Activated T-cell treated with anti-CD3 and anti-CD28 coated beads, Interleukin-2, amount 50 U/mL, for 72 hours (primary cell): ENCODE measurements around the gene SIX1. TPM values are rescaled to one million over a fixed set of nuclear protein-coding genes. Genes with fewer than 3 reads are reported as not detected.

Source experiments
- ATAC-seq, 2 donors: fragments of 150-1000 bp; cut with Tn5 transposase; replicated peaks in 1 of 2; 2 replicates each; pipeline ENCODE4 v1.10.0; 2021; ENCODE audit warnings: moderate library complexity in 2 of 2, mild to moderate bottlenecking in 1 of 2
- DNase-seq, 2 donors: peaks; one replicate each; pipeline ENCODE4 v3.0.0; 2021 to 2022; ENCODE audit warnings: mixed read lengths in 1 of 2
- H3K27ac Mint-ChIP-seq: one replicate; pipeline ENCODE4 v1.8.0; 2022; ENCODE audit warnings: mild to moderate bottlenecking, moderate library complexity, mixed read lengths
- H3K27me3 Mint-ChIP-seq: one replicate; pipeline ENCODE4 v1.8.0; 2022; ENCODE audit warnings: low read depth, mixed read lengths
- H3K36me3 Mint-ChIP-seq, 2 donors: one replicate each; pipeline ENCODE4 v1.8.0; 2022; ENCODE audit warnings: mixed read lengths in 2 of 2, mild to moderate bottlenecking in 1 of 2; ENCODE audit not compliant: insufficient read depth in 2 of 2
- H3K4me1 Mint-ChIP-seq: one replicate; pipeline ENCODE4 v1.8.0; 2022; ENCODE audit warnings: low read depth, mixed read lengths
- H3K4me3 Mint-ChIP-seq, 2 donors: one replicate each; pipeline ENCODE4 v1.8.0; 2022; ENCODE audit warnings: mild to moderate bottlenecking in 2 of 2, mixed read lengths in 2 of 2, moderate library complexity in 2 of 2
- H3K9me3 Mint-ChIP-seq, 2 donors: one replicate each; pipeline ENCODE4 v1.8.0; 2022; ENCODE audit warnings: mixed read lengths in 2 of 2
- total RNA-seq, 2 donors: library from RNA; stranded (reverse); gene quantifications; one replicate each; pipeline ENCODE4 v1.2.3, GENCODE V29; 2022

The SIX1 gene
- total RNA-seq, 2 donors from 2014 or later, result not detected

- H3K27ac Mint-ChIP-seq, result no peak overlapping the region
- H3K27me3 Mint-ChIP-seq, result peaks cover 100% of the 10 kb centered on the region
- no peaks in the 10 kb centered on the region for H3K9me3 Mint-ChIP-seq
- H3K4me1 Mint-ChIP-seq, result peaks cover 53% of the 10 kb centered on the region
- DNase-seq (no peak), ATAC-seq (peak; percentile 15 to 25)
- H3K4me3 Mint-ChIP-seq, result peak overlapping the region; percentile 71 to 72
- peaks cover 0 to 1% of the 10 kb centered on the region in 2 donors for H3K36me3 Mint-ChIP-seq
These were observed 6.2 kb downstream of the SIX1 start for GRCh38 chr14:60643141-60643462.

- Mint-ChIP-seq H3K27ac (no peak overlapping the region), H3K36me3 (peaks cover 0 to 1% of the 10 kb centered on the region in 2 donors), H3K27me3 (peaks cover 97% of the 10 kb centered on the region), H3K9me3 (no peaks in the 10 kb centered on the region), H3K4me3 (peak overlapping the region; percentile 71 to 72), H3K4me1 (peaks cover 51% of the 10 kb centered on the region)
- DNase-seq (no peak), ATAC-seq (peak; percentile 20 to 36)
These were observed 6.8 kb downstream of the SIX1 start for GRCh38 chr14:60642270-60643140.

- H3K9me3 Mint-ChIP-seq, result no peaks in the 10 kb centered on the region
- peaks cover 95% of the 10 kb centered on the region for H3K27me3 Mint-ChIP-seq
- H3K4me1 Mint-ChIP-seq, result peaks cover 45% of the 10 kb centered on the region
- ATAC-seq (no peak), DNase-seq (no peak)
- peak overlapping the region; percentile 31 to 41 for H3K4me3 Mint-ChIP-seq
- no peak overlapping the region for H3K27ac Mint-ChIP-seq
- peaks cover 0 to 1% of the 10 kb centered on the region in 2 donors for H3K36me3 Mint-ChIP-seq
These were observed 7.5 kb downstream of the SIX1 start for GRCh38 chr14:60641742-60642269.

- DNase-seq (no peak), ATAC-seq (no peak)
- Mint-ChIP-seq H3K27ac (no peak overlapping the region), H3K4me3 (peak overlapping the region in 1 of 2 donors; percentile 41), H3K4me1 (peaks cover 39% of the 10 kb centered on the region), H3K9me3 (no peaks in the 10 kb centered on the region), H3K27me3 (peaks cover 95% of the 10 kb centered on the region), H3K36me3 (peaks cover 0 to 1% of the 10 kb centered on the region in 2 donors)
These were observed 8.2 kb downstream of the SIX1 start for GRCh38 chr14:60640859-60641741.

GRCh38 chr14:60639674-60640073, 9.6 kb downstream of the SIX1 start:
- no peak overlapping the region for H3K27ac Mint-ChIP-seq
- no peaks in the 10 kb centered on the region for H3K9me3 Mint-ChIP-seq
- peaks cover 94% of the 10 kb centered on the region for H3K27me3 Mint-ChIP-seq
- ATAC-seq (no peak), DNase-seq (no peak)
- peaks cover 27% of the 10 kb centered on the region for H3K4me1 Mint-ChIP-seq
- H3K4me3 Mint-ChIP-seq, result no peak overlapping the region
- H3K36me3 Mint-ChIP-seq, result peaks cover 0 to 1% of the 10 kb centered on the region in 2 donors

GRCh38 chr14:60637479-60638315, 11.6 kb downstream of the SIX1 start:
- no peaks in the 10 kb centered on the region for H3K9me3 Mint-ChIP-seq
- ATAC-seq (peak; percentile 36 to 44), DNase-seq (no peak)
- peaks cover 0 to 1% of the 10 kb centered on the region in 2 donors for H3K36me3 Mint-ChIP-seq
- H3K4me3 Mint-ChIP-seq, result peak overlapping the region; percentile 71 to 75
- H3K27me3 Mint-ChIP-seq, result peaks cover 83% of the 10 kb centered on the region
- no peak overlapping the region for H3K27ac Mint-ChIP-seq
- peaks cover 24% of the 10 kb centered on the region for H3K4me1 Mint-ChIP-seq

- peaks cover 0 to 1% of the 10 kb centered on the region in 2 donors for H3K36me3 Mint-ChIP-seq
- peak in 1 of 2 donors; percentile 9 for ATAC-seq
- peaks cover 82% of the 10 kb centered on the region for H3K27me3 Mint-ChIP-seq
- H3K4me1 Mint-ChIP-seq, result peaks cover 28% of the 10 kb centered on the region
- no peak for DNase-seq
- H3K4me3 Mint-ChIP-seq, result peak overlapping the region; percentile 71 to 75
- H3K27ac Mint-ChIP-seq, result no peak overlapping the region
- H3K9me3 Mint-ChIP-seq, result no peaks in the 10 kb centered on the region
These were observed 12.3 kb downstream of the SIX1 start for GRCh38 chr14:60636879-60637478.

- Mint-ChIP-seq H3K9me3 (no peaks in the 10 kb centered on the region), H3K27ac (no peak overlapping the region), H3K4me3 (no peak overlapping the region), H3K4me1 (peaks cover 21% of the 10 kb centered on the region), H3K36me3 (no peaks in the 10 kb centered on the region), H3K27me3 (peaks cover 71% of the 10 kb centered on the region)
- DNase-seq (no peak), ATAC-seq (no peak)
These were observed 15.1 kb downstream of the SIX1 start for GRCh38 chr14:60634153-60634552.

GRCh38 chr14:60632777-60633176, 16.5 kb downstream of the SIX1 start:
- Mint-ChIP-seq H3K36me3 (no peaks in the 10 kb centered on the region), H3K4me1 (peaks cover 10% of the 10 kb centered on the region), H3K27me3 (peaks cover 67% of the 10 kb centered on the region), H3K27ac (no peak overlapping the region), H3K9me3 (no peaks in the 10 kb centered on the region), H3K4me3 (no peak overlapping the region)
- ATAC-seq (peak; percentile 52 to 56), DNase-seq (no peak)

- Mint-ChIP-seq H3K27me3 (peaks cover 67% of the 10 kb centered on the region), H3K4me1 (peaks cover 10% of the 10 kb centered on the region), H3K9me3 (no peaks in the 10 kb centered on the region), H3K27ac (no peak overlapping the region), H3K36me3 (no peaks in the 10 kb centered on the region), H3K4me3 (no peak overlapping the region)
- ATAC-seq, result peak; percentile 32 to 65
- DNase-seq, result no peak
These were observed 17.0 kb downstream of the SIX1 start for GRCh38 chr14:60632257-60632656.

- Mint-ChIP-seq H3K27me3 (peaks cover 63% of the 10 kb centered on the region), H3K4me3 (no peak overlapping the region), H3K4me1 (peaks cover 10% of the 10 kb centered on the region), H3K36me3 (no peaks in the 10 kb centered on the region), H3K27ac (no peak overlapping the region), H3K9me3 (no peaks in the 10 kb centered on the region)
- DNase-seq (no peak), ATAC-seq (no peak)
These were observed 17.4 kb downstream of the SIX1 start for GRCh38 chr14:60631842-60632241.

- Mint-ChIP-seq H3K9me3 (no peaks in the 10 kb centered on the region), H3K27ac (no peak overlapping the region), H3K36me3 (no peaks in the 10 kb centered on the region), H3K4me3 (no peak overlapping the region), H3K4me1 (peaks cover 10% of the 10 kb centered on the region), H3K27me3 (peaks cover 52% of the 10 kb centered on the region)
- DNase-seq (no peak), ATAC-seq (no peak)
These were observed 19.1 kb downstream of the SIX1 start for GRCh38 chr14:60630129-60630528.
